Activated CD4-positive, alpha-beta T cell treated with anti-CD3 and anti-CD28 coated beads for 36 hours (primary cell): ENCODE measurements around the gene PTH1R. TPM values are rescaled to one million over a fixed set of nuclear protein-coding genes. Genes with fewer than 3 reads are reported as not detected.

ENCODE experiments used
- ATAC-seq: fragments of 200-7000 bp; cut with Tn5 transposase; one replicate; pipeline ENCODE4 v1.10.0; 2021; ENCODE audit warnings: mild to moderate bottlenecking, moderate library complexity
- CTCF ChIA-PET: fragments of 350-600 bp; sonication (Branson Sonifier 250); formaldehyde crosslinking; loops from one replicate; lab custom pipeline; 2021; ENCODE audit warnings: antibody characterized with exemption; lab: Charles Lee
- POLR2A ChIA-PET: fragments of 350-600 bp; sonication (Branson Sonifier 250); formaldehyde crosslinking; loops from one replicate; lab custom pipeline; 2021; ENCODE audit warnings: antibody characterized with exemption, inconsistent platforms; lab: Charles Lee
- DNase-seq: peaks from one replicate; pipeline ENCODE4 v3.0.0-alpha.2; 2020
- H3K27ac Mint-ChIP-seq: one replicate; pipeline ENCODE4 v1.8.0; 2021; ENCODE audit warnings: mixed read lengths
- H3K27me3 Mint-ChIP-seq: one replicate; pipeline ENCODE4 v1.8.0; 2021; ENCODE audit warnings: mixed read lengths
- H3K36me3 Mint-ChIP-seq: one replicate; pipeline ENCODE4 v1.8.0; 2021; ENCODE audit warnings: low read depth, mixed read lengths
- H3K4me1 Mint-ChIP-seq: one replicate; pipeline ENCODE4 v1.8.0; 2021; ENCODE audit warnings: mixed read lengths
- H3K4me3 Mint-ChIP-seq: one replicate; pipeline ENCODE4 v1.8.0; 2021; ENCODE audit warnings: mild to moderate bottlenecking, moderate library complexity, mixed read lengths
- H3K9me3 Mint-ChIP-seq: one replicate; pipeline ENCODE4 v1.8.0; 2021; ENCODE audit warnings: low read depth, mixed read lengths
- intact Hi-C, 2 experiments: fragments of 100-400 bp; cut with DNase I in 1 of 2; cut with micrococcal nuclease in 1 of 2; formaldehyde crosslinking; loops; one replicate each; pipeline versions ENCODE4 v1.14.2 to v1.15.1; 2022 to 2024; cut with DNase I, micrococcal nuclease
- total RNA-seq, 2 experiments: library from RNA; stranded (reverse); gene quantifications; one replicate each; pipeline ENCODE4 v1.2.3, GENCODE V29; 2021

Gene PTH1R
- total RNA-seq, 2 experiments from 2014 or later: not detected

- ATAC-seq (no peak), DNase-seq (no peak)
- H3K27me3 Mint-ChIP-seq: no peaks in the 10 kb centered on the region
- POLR2A ChIA-PET: interaction anchor here (0.6 kb wide), 1 partner anchor 437 kb away, joined by 3 read pairs; the partner anchor contains the start of genes CCR5AS and CCRL2
- H3K36me3 Mint-ChIP-seq: peaks cover 7% of the 10 kb centered on the region
- no peak overlapping the region for H3K27ac Mint-ChIP-seq
- CTCF ChIA-PET: no interaction called here
- no peak overlapping the region for H3K4me3 Mint-ChIP-seq
- peaks cover 9% of the 10 kb centered on the region for H3K4me1 Mint-ChIP-seq
- intact Hi-C loops: loop anchor here in 1 of 2 experiments (10.0 kb wide), 1 partner anchor 140 kb away; the partner anchor contains the start of gene TMIE
- H3K9me3 Mint-ChIP-seq: peaks cover 11% of the 10 kb centered on the region
Measured at GRCh38 chr3:46844397-46844796, 33.1 kb upstream of the PTH1R start.

- peak overlapping the region; percentile 67 for H3K4me3 Mint-ChIP-seq
- ChIA-PET CTCF (interaction anchor here (1.0 to 1.3 kb wide), 3 partner anchors 10 to 35 kb away, joined by 3 read pairs; no protein-coding TSS in a partner anchor), POLR2A (interaction anchor here (0.6 kb wide), 1 partner anchor 438 kb away, joined by 3 read pairs; the partner anchor contains the start of genes CCR5AS and CCRL2)
- H3K27ac Mint-ChIP-seq: no peak overlapping the region
- H3K27me3 Mint-ChIP-seq: no peaks in the 10 kb centered on the region
- ATAC-seq (no peak), DNase-seq (no peak)
- peaks cover 9% of the 10 kb centered on the region for H3K4me1 Mint-ChIP-seq
- intact Hi-C loops: loop anchor here (5.0 to 10.0 kb wide), 2 partner anchors 140 to 527 kb away; partner anchors contain the start of gene TMIE (in 1 of the 2)
- peaks cover 10% of the 10 kb centered on the region for H3K9me3 Mint-ChIP-seq
- peaks cover 7% of the 10 kb centered on the region for H3K36me3 Mint-ChIP-seq
Measured at GRCh38 chr3:46844881-46845312, 32.6 kb upstream of the PTH1R start.

GRCh38 chr3:46845397-46845859 lies 32.1 kb upstream of the PTH1R start:
- Mint-ChIP-seq H3K27me3 (no peaks in the 10 kb centered on the region), H3K27ac (peak overlapping the region; percentile 58), H3K4me1 (peaks cover 9% of the 10 kb centered on the region), H3K4me3 (peak overlapping the region; percentile 67), H3K9me3 (peaks cover 7% of the 10 kb centered on the region), H3K36me3 (peaks cover 5% of the 10 kb centered on the region)
- DNase-seq (no peak), ATAC-seq (peak; percentile 34)
- CTCF ChIA-PET: interaction anchor here (0.7 to 1.4 kb wide), 6 partner anchors 10 to 665 kb away, joined by 3 to 5 read pairs (median 3); no protein-coding TSS in a partner anchor
- intact Hi-C loops: loop anchor here (5.0 to 10.0 kb wide), 2 partner anchors 141 to 527 kb away; partner anchors contain the start of gene TMIE (in 1 of the 2)
- POLR2A ChIA-PET: no interaction called here

- ATAC-seq (peak; percentile 87), DNase-seq (peak; percentile 85)
- Mint-ChIP-seq H3K4me3 (peak overlapping the region; percentile 67), H3K4me1 (peaks cover 9% of the 10 kb centered on the region), H3K27ac (no peak overlapping the region), H3K27me3 (no peaks in the 10 kb centered on the region), H3K9me3 (peaks cover 5% of the 10 kb centered on the region), H3K36me3 (peaks cover 4% of the 10 kb centered on the region)
- ChIA-PET CTCF (interaction anchor here (0.6 to 1.4 kb wide), 9 partner anchors 11 to 664 kb away, joined by 3 to 5 read pairs (median 3); no protein-coding TSS in a partner anchor), POLR2A (interaction anchor here (0.7 kb wide), 1 partner anchor 1005 kb away, joined by 3 read pairs; no protein-coding TSS in a partner anchor)
- intact Hi-C loops: loop anchor here (1.0 to 10.0 kb wide), 5 partner anchors 34 to 526 kb away; partner anchors contain the start of gene TMIE (in 1 of the 2)
Measured at GRCh38 chr3:46845860-46846623, 31.5 kb upstream of the PTH1R start.

GRCh38 chr3:46846624-46847542 lies 30.6 kb upstream of the PTH1R start:
- H3K27me3 Mint-ChIP-seq: no peaks in the 10 kb centered on the region
- no peaks in the 10 kb centered on the region for H3K36me3 Mint-ChIP-seq
- H3K4me1 Mint-ChIP-seq: peaks cover 9% of the 10 kb centered on the region
- ChIA-PET POLR2A (interaction anchor here (0.6 to 0.7 kb wide), 2 partner anchors 133 to 1005 kb away, joined by 3 read pairs; no protein-coding TSS in a partner anchor), CTCF (interaction anchor here (0.6 to 1.4 kb wide), 10 partner anchors 15 to 778 kb away, joined by 3 to 5 read pairs (median 4); no protein-coding TSS in a partner anchor)
- no peaks in the 10 kb centered on the region for H3K9me3 Mint-ChIP-seq
- H3K27ac Mint-ChIP-seq: no peak overlapping the region
- ATAC-seq (no peak), DNase-seq (no peak)
- intact Hi-C loops: loop anchor here (1.0 to 10.0 kb wide), 5 partner anchors 35 to 525 kb away; partner anchors contain the start of gene TMIE (in 1 of the 2)
- peak overlapping the region; percentile 38 for H3K4me3 Mint-ChIP-seq

- no peaks in the 10 kb centered on the region for H3K36me3 Mint-ChIP-seq
- ATAC-seq: no peak
- no peaks in the 10 kb centered on the region for H3K27me3 Mint-ChIP-seq
- no peaks in the 10 kb centered on the region for H3K9me3 Mint-ChIP-seq
- peaks cover 9% of the 10 kb centered on the region for H3K4me1 Mint-ChIP-seq
- no peak for DNase-seq
- no peak overlapping the region for H3K27ac Mint-ChIP-seq
- ChIA-PET CTCF (interaction anchor here (0.7 to 1.4 kb wide), 9 partner anchors 15 to 777 kb away, joined by 3 to 5 read pairs (median 4); no protein-coding TSS in a partner anchor), POLR2A (interaction anchor here (0.6 kb wide), 1 partner anchor 133 kb away, joined by 3 read pairs; no protein-coding TSS in a partner anchor)
- intact Hi-C loops: loop anchor here (2.0 to 10.0 kb wide), 4 partner anchors 61 to 525 kb away; partner anchors contain the start of gene TMIE (in 1 of the 2)
- no peak overlapping the region for H3K4me3 Mint-ChIP-seq
Measured at GRCh38 chr3:46847744-46848143, 29.8 kb upstream of the PTH1R start.

GRCh38 chr3:46848271-46849044 lies 29.1 kb upstream of the PTH1R start:
- no peak overlapping the region for H3K4me3 Mint-ChIP-seq
- H3K27ac Mint-ChIP-seq: no peak overlapping the region
- H3K27me3 Mint-ChIP-seq: no peaks in the 10 kb centered on the region
- ChIA-PET POLR2A (no interaction called here), CTCF (interaction anchor here (0.6 to 1.3 kb wide), 7 partner anchors 14 to 249 kb away, joined by 3 to 4 read pairs (median 4); no protein-coding TSS in a partner anchor)
- H3K4me1 Mint-ChIP-seq: peaks cover 9% of the 10 kb centered on the region
- H3K36me3 Mint-ChIP-seq: no peaks in the 10 kb centered on the region
- intact Hi-C loops: loop anchor here (2.0 to 10.0 kb wide), 3 partner anchors 60 to 524 kb away; partner anchors contain the start of gene TMIE (in 1 of the 2)
- no peaks in the 10 kb centered on the region for H3K9me3 Mint-ChIP-seq
- DNase-seq (peak; percentile 74), ATAC-seq (no peak)

- H3K4me1 Mint-ChIP-seq: peaks cover 9% of the 10 kb centered on the region
- POLR2A ChIA-PET: no interaction called here
- H3K27ac Mint-ChIP-seq: no peak overlapping the region
- no peaks in the 10 kb centered on the region for H3K27me3 Mint-ChIP-seq
- ATAC-seq: no peak
- CTCF ChIA-PET: interaction anchor here (0.6 to 1.0 kb wide), 3 partner anchors 17 to 250 kb away, joined by 3 to 4 read pairs (median 3); no protein-coding TSS in a partner anchor
- intact Hi-C loops: loop anchor here (2.0 to 10.0 kb wide), 3 partner anchors 60 to 523 kb away; partner anchors contain the start of gene TMIE (in 1 of the 2)
- H3K9me3 Mint-ChIP-seq: no peaks in the 10 kb centered on the region
- no peak overlapping the region for H3K4me3 Mint-ChIP-seq
- no peaks in the 10 kb centered on the region for H3K36me3 Mint-ChIP-seq
- peak; percentile 1 for DNase-seq
Measured at GRCh38 chr3:46849045-46849631, 28.4 kb upstream of the PTH1R start.

GRCh38 chr3:46849686-46850467 lies 27.6 kb upstream of the PTH1R start:
- intact Hi-C loops: loop anchor here (2.0 to 10.0 kb wide), 3 partner anchors 59 to 522 kb away; partner anchors contain the start of gene TMIE (in 1 of the 2)
- H3K27me3 Mint-ChIP-seq: no peaks in the 10 kb centered on the region
- ATAC-seq (no peak), DNase-seq (no peak)
- no peak overlapping the region for H3K4me3 Mint-ChIP-seq
- H3K4me1 Mint-ChIP-seq: peaks cover 9% of the 10 kb centered on the region
- H3K36me3 Mint-ChIP-seq: no peaks in the 10 kb centered on the region
- no peak overlapping the region for H3K27ac Mint-ChIP-seq
- ChIA-PET POLR2A (no interaction called here), CTCF (interaction anchor here (0.6 to 1.5 kb wide), 6 partner anchors 8 to 764 kb away, joined by 3 to 4 read pairs (median 3); no protein-coding TSS in a partner anchor)
- H3K9me3 Mint-ChIP-seq: no peaks in the 10 kb centered on the region
